Osteoblast (primary cell): ENCODE data around the gene RREB1. TPM values are rescaled to one million over a fixed set of nuclear protein-coding genes. Genes with fewer than 3 reads are reported as not detected.

ENCODE experiments used
- DNase-seq: peaks from one replicate; pipeline ENCODE4 v3.0.0; 2011; ENCODE audit warnings: low spot score, mixed read lengths; ENCODE audit not compliant: insufficient read length; ENCODE audit errors: missing footprints
- H2AFZ ChIP-seq: 2 replicates; pipeline ENCODE4 v1.6.0; 2011; ENCODE audit warnings: mild to moderate bottlenecking, low read length
- H3K27ac ChIP-seq: 2 replicates; pipeline ENCODE4 v1.5.1; 2011; ENCODE audit warnings: mild to moderate bottlenecking, low read depth, low read length, moderate library complexity
- H3K27me3 ChIP-seq: 2 replicates; pipeline ENCODE4 v1.6.0; 2012; ENCODE audit warnings: mild to moderate bottlenecking, control low read depth, inconsistent platforms, low read length, moderate library complexity; ENCODE audit not compliant: insufficient read depth
- H3K36me3 ChIP-seq: 2 replicates; pipeline ENCODE4 v1.5.1; 2011; ENCODE audit warnings: mild to moderate bottlenecking, low read length, control low read depth, moderate library complexity; ENCODE audit not compliant: insufficient read depth
- H3K4me1 ChIP-seq: 2 replicates; pipeline ENCODE4 v1.5.1; 2011; ENCODE audit warnings: mild to moderate bottlenecking, low read length, control low read depth, moderate library complexity; ENCODE audit not compliant: insufficient read depth
- H3K4me2 ChIP-seq: 2 replicates; pipeline ENCODE4 v1.6.0; 2011; ENCODE audit warnings: mild to moderate bottlenecking, low read length; ENCODE audit not compliant: insufficient read depth
- H3K4me3 ChIP-seq: fragments of 200-600 bp; sonication (generic); 3 replicates; pipeline ENCODE4 v1.5.1; 2012; ENCODE audit warnings: mild to moderate bottlenecking, low read length, inconsistent platforms; ENCODE audit not compliant: insufficient read depth
- H3K79me2 ChIP-seq: 2 replicates; pipeline ENCODE4 v1.6.0; 2012; ENCODE audit warnings: mild to moderate bottlenecking, low read length, control low read depth, inconsistent platforms; ENCODE audit not compliant: insufficient read depth
- H3K9me3 ChIP-seq: 2 replicates; pipeline ENCODE4 v1.5.1; 2011; ENCODE audit warnings: low read depth, low read length, control low read depth
- H4K20me1 ChIP-seq: 2 replicates; pipeline ENCODE4 v1.6.0; 2012; ENCODE audit warnings: mild to moderate bottlenecking, low read length, control low read depth; ENCODE audit not compliant: insufficient read depth
- CTCF ChIP-seq: IDR thresholded peaks from 2 replicates; pipeline ENCODE4 v1.5.1; 2011; ENCODE audit warnings: mild to moderate bottlenecking, low read depth, low read length, moderate library complexity; ENCODE audit errors: extremely low read depth
- total RNA-seq: library from RNA; depleted of rRNA; stranded (reverse); fragments of >200 nt; gene quantifications from 2 replicates; pipeline ENCODE4 v1.2.3, GENCODE V29; 2012

RREB1 gene
- total RNA-seq, 1 donor, result 29.3 TPM

- Histone ChIP-seq H3K4me3 (no peak overlapping the region), H2AFZ (no peak overlapping the region), H3K4me1 (peaks cover 21% of the 10 kb centered on the region), H3K27ac (peak overlapping the region; percentile 57), H3K9me3 (no peaks in the 10 kb centered on the region), H3K4me2 (peak overlapping the region; percentile 25), H3K79me2 (peaks cover 42% of the 10 kb centered on the region), H3K36me3 (peaks cover 32% of the 10 kb centered on the region), H4K20me1 (peaks cover 13% of the 10 kb centered on the region), H3K27me3 (no peaks in the 10 kb centered on the region)
- no peak for DNase-seq
- no peak for TF ChIP-seq CTCF
These were observed 135.0 kb downstream of the RREB1 start for GRCh38 chr6:7242835-7243178.

DNA sequence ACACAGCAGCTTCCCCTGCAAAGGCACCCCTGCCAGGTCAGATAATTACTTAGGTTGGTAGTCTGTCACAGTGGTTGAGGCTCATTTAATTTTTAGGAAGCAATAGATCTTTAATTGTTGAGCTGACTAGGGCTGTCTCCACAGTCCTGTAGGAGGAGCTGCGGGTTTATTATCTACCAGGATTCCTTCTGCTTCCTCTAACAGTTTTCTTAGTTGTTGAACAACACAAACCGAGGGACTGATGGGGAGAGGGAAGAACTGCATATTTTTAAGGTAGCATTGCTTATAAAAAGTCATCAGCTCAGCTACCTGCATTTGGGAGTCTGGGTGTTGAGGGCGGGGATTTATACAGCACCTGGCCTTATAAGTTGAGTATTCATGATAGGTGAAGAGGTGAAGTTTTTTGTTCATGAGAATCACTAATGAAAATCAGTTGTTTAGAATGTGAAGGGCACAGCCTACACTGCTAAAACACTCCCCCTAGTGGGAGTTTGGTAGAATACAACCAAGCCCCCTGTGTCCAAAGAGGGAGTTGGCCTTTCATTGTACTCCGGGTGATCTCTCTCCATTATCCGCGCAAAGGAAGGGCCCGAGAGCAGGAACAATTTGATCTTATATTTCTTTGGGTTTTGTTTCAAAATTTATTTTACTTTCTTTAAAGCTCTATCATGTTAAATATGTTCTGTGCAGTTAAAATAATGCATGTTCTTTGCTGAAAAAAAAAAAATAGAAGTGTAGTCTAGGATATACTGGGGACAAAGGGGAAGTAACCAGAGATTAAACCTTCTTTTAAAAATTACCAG lies 135.6 kb downstream of the RREB1 start:
- no peaks in the 10 kb centered on the region for H3K27me3 ChIP-seq
- no peak overlapping the region for H2AFZ ChIP-seq
- peak; percentile 94 for DNase-seq
- peaks cover 21% of the 10 kb centered on the region for H3K4me1 ChIP-seq
- H3K4me3 ChIP-seq, result no peak overlapping the region
- peaks cover 40% of the 10 kb centered on the region for H3K79me2 ChIP-seq
- H3K36me3 ChIP-seq, result peaks cover 36% of the 10 kb centered on the region
- peak overlapping the region; percentile 25 for H3K4me2 ChIP-seq
- peak overlapping the region; percentile 57 for H3K27ac ChIP-seq
- TF ChIP-seq CTCF, result peak; percentile 91
- no peaks in the 10 kb centered on the region for H3K9me3 ChIP-seq
- H4K20me1 ChIP-seq, result peaks cover 11% of the 10 kb centered on the region

- no peak overlapping the region for H3K4me2 ChIP-seq
- no peaks in the 10 kb centered on the region for H3K27me3 ChIP-seq
- no peaks in the 10 kb centered on the region for H3K9me3 ChIP-seq
- peaks cover 19% of the 10 kb centered on the region for H3K79me2 ChIP-seq
- H3K36me3 ChIP-seq, result peaks cover 39% of the 10 kb centered on the region
- H4K20me1 ChIP-seq, result peaks cover 14% of the 10 kb centered on the region
- H2AFZ ChIP-seq, result no peak overlapping the region
- H3K4me1 ChIP-seq, result peaks cover 21% of the 10 kb centered on the region
- TF ChIP-seq CTCF, result no peak
- H3K27ac ChIP-seq, result no peak overlapping the region
- no peak for DNase-seq
- no peak overlapping the region for H3K4me3 ChIP-seq
These were observed 138.1 kb downstream of the RREB1 start for GRCh38 chr6:7245668-7246393.
